T-helper 1 cell treated with Interleukin-12 subunit alpha and Interleukin-12 subunit beta and Interleukin-4 antibody, amounts not matched to agents 30 μg/mL and 1 μg/mL, for 36 hours (primary cell): ENCODE data around the gene IGF2BP1.

Source experiments
- H3K27ac Mint-ChIP-seq: one replicate; pipeline ENCODE4 v1.8.0; 2021; ENCODE audit warnings: mild to moderate bottlenecking, mixed read lengths
- H3K27me3 Mint-ChIP-seq: one replicate; pipeline ENCODE4 v1.8.0; 2021; ENCODE audit warnings: low read depth, mixed read lengths
- H3K36me3 Mint-ChIP-seq: one replicate; pipeline ENCODE4 v1.8.0; 2021; ENCODE audit warnings: low read depth, mixed read lengths
- H3K4me1 Mint-ChIP-seq: one replicate; pipeline ENCODE4 v1.8.0; 2021; ENCODE audit warnings: low read depth, mixed read lengths
- H3K4me3 Mint-ChIP-seq: one replicate; pipeline ENCODE4 v1.8.0; 2021; ENCODE audit warnings: mild to moderate bottlenecking, moderate library complexity, mixed read lengths
- H3K9me3 Mint-ChIP-seq: one replicate; pipeline ENCODE4 v1.8.0; 2021; ENCODE audit warnings: mixed read lengths

IGF2BP1 gene

GRCh38 chr17:49104511-49105074 is 107.4 kb downstream of the IGF2BP1 start:
- no peaks in the 10 kb centered on the region for H3K36me3 Mint-ChIP-seq
- H3K4me3 Mint-ChIP-seq, result no peak overlapping the region
- no peaks in the 10 kb centered on the region for H3K4me1 Mint-ChIP-seq
- H3K27ac Mint-ChIP-seq, result no peak overlapping the region
- H3K9me3 Mint-ChIP-seq, result no peaks in the 10 kb centered on the region
- H3K27me3 Mint-ChIP-seq, result peaks cover 15% of the 10 kb centered on the region
